Breast epithelium (tissue), 4 donors: Measurements from ENCODE around the gene MCF2L2. TPM values are rescaled to one million over a fixed set of nuclear protein-coding genes. Genes with fewer than 3 reads are reported as not detected.
A peak's percentile ranks its signal among the peaks of the same experiment; 100 is the strongest.
"Not testable (repeated sequence)": the region's sequence is repeated elsewhere in the genome, so short reads cannot be mapped to it uniquely, and the experiment has no call there.

Source experiments
- DNase-seq, 2 donors: peaks; one replicate each; pipeline ENCODE4 v3.0.0-alpha.2; 2019; ENCODE audit warnings: low spot score in 2 of 2
- H3K27ac ChIP-seq, 2 donors: fragments of 200-600 bp; sonication (generic) in 1 of 2; one replicate each; pipeline ENCODE4 v1.5.1; 2016 to 2019; ENCODE audit warnings: mild to moderate bottlenecking in 1 of 2
- H3K27me3 ChIP-seq, 2 donors: fragments of 200-600 bp; sonication (generic) in 1 of 2; one replicate each; pipeline versions ENCODE4 v1.5.1 to v1.6.0; 2017 to 2019; ENCODE audit warnings: control low read depth in 1 of 2, mild to moderate bottlenecking in 1 of 2
- H3K36me3 ChIP-seq: fragments of 200-600 bp; one replicate; pipeline ENCODE4 v1.5.1; 2019
- H3K4me1 ChIP-seq, 2 donors: fragments of 200-600 bp; sonication (generic); one replicate each; pipeline ENCODE4 v1.5.1; 2016 to 2019; ENCODE audit warnings: control low read depth in 1 of 2
- H3K4me3 ChIP-seq, 3 donors: fragments of 200-600 bp; sonication (generic); 1 replicate in 2 of 3; 2 replicates in 1 of 3; pipeline ENCODE4 v1.5.1; 2016 to 2019; ENCODE audit warnings: mild to moderate bottlenecking in 3 of 3, moderate library complexity in 2 of 3
- H3K9me3 ChIP-seq, 2 donors: fragments of 200-600 bp; sonication (generic) in 1 of 2; one replicate each; pipeline ENCODE4 v1.5.1; 2016 to 2019; ENCODE audit warnings: control low read depth in 1 of 2
- CTCF ChIP-seq, 3 donors: fragments of 450-650 bp; IDR thresholded peaks; one replicate each; pipeline ENCODE4 v1.5.1; 2016 to 2017; ENCODE audit warnings: antibody characterized with exemption in 3 of 3, mild to moderate bottlenecking in 3 of 3, moderate library complexity in 3 of 3
- POLR2A ChIP-seq: fragments of 450-650 bp; IDR thresholded peaks from one replicate; pipeline ENCODE4 v1.6.1; 2016; ENCODE audit warnings: antibody characterized with exemption, mild to moderate bottlenecking, moderate library complexity
- POLR2AphosphoS5 ChIP-seq, 3 donors: sonication (generic); formaldehyde crosslinking; IDR thresholded peaks; one replicate each; pipeline ENCODE4 v1.6.1; 2017; ENCODE audit warnings: antibody characterized with exemption in 3 of 3
- intact Hi-C: fragments of 100-400 bp; cut with DNase I; formaldehyde crosslinking; loops from one replicate; pipeline ENCODE4 v1.15.1; 2023; ENCODE audit warnings: low total_unique reads
- total RNA-seq, 3 donors: library from RNA; depleted of rRNA; stranded (reverse); fragments of >200 nt; gene quantifications; one replicate each; pipeline ENCODE4 v1.1.0, GENCODE V29; 2016

Gene MCF2L2
- total RNA-seq, 3 donors from 2014 or later, result 0.64 to 1.5 (median 1.3) TPM

DNA sequence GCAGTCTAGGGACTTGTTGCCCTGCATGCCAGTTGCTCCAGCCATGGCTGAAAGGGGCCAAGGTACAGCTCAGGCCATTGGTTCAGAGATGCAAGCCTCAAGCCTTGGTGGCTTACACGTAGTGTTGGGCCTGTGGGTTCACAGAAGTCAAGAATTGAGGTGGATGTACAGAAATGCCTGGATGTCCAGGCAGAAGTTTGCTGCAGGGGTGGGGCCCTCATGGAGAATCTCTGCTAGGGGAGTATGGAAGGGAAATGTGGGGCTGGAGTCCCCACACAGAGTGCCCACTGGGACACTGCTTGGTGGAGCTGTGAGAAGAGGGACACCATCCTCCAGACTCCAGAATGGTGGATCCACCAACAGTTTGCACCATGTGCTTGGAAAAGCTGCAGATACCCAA, 186.0 kb downstream of the MCF2L2 start:
- intact Hi-C loops, result no loop called here

DNA sequence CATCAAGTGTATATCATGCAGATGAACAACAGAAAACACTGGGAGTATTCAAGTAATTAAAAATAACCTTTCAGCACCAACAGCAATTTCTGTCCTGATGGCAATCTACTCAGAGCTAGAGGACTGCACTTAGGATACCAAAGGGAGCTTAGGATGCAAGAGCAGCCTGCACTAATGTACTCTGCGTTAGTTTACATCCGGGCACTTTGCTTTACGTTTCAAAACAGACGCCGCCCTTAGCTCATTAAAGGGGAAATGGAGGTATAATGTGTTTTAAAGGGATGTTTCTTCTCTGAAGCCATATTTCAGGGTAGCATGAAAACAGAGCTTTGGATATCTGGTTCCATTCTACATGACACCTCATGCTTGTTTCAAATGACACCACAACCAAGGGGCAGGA, 189.4 kb downstream of the MCF2L2 start:
- peaks cover 11 to 13% of the 10 kb centered on the region in 2 donors for H3K9me3 ChIP-seq
- H3K4me3 ChIP-seq, result no peak overlapping the region
- no peaks in the 10 kb centered on the region for H3K27me3 ChIP-seq
- no peak overlapping the region for H3K27ac ChIP-seq
- no peaks in the 10 kb centered on the region for H3K36me3 ChIP-seq
- no peak for TF ChIP-seq POLR2AphosphoS5 (IDR thresholded peaks at IDR 0.05)
- no peak for TF ChIP-seq POLR2A
- TF ChIP-seq CTCF (IDR thresholded peaks at IDR 0.05), result no peak
- H3K4me1 ChIP-seq, result no peaks in the 10 kb centered on the region
- DNase-seq, result no peak
- intact Hi-C loops, result no loop called here

More for the DNA sequence above, 186.0 kb downstream of the MCF2L2 start:
- H3K9me3 ChIP-seq, result peaks cover 11 to 13% of the 10 kb centered on the region in 2 donors
- DNase-seq, result no peak
- no peak overlapping the region for H3K27ac ChIP-seq
- H3K4me3 ChIP-seq, result no peak overlapping the region
- no peaks in the 10 kb centered on the region for H3K36me3 ChIP-seq
- no peaks in the 10 kb centered on the region for H3K27me3 ChIP-seq
- TF ChIP-seq POLR2A (no peak), POLR2AphosphoS5 (IDR thresholded peaks at IDR 0.05) (no peak), CTCF (IDR thresholded peaks at IDR 0.05) (no peak)
- H3K4me1 ChIP-seq, result no peaks in the 10 kb centered on the region

DNA sequence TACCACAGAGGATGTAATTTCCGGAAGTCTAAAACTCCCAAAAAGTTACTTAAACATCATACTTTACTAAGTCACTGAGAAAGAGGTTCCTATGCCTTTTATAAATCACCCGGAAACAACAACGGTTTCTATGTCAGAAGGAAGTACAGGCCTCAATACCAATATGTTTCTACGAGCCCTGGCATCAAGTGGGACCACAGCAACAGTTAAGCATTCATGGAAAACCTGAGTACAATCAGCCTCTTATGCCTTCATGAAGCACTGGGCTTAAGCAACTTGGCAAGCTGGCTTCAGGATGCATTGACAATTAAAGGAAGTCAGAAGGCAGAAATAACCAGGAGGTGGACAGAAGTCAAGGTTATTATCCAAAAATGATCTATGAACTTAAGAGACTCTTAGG, 194.5 kb downstream of the MCF2L2 start:
- no peaks in the 10 kb centered on the region for H3K4me1 ChIP-seq
- peak in 1 of 2 donors; percentile 41 for DNase-seq
- H3K27ac ChIP-seq, result peak overlapping the region in 1 of 2 donors; percentile 54
- H3K4me3 ChIP-seq, result no peak overlapping the region
- H3K9me3 ChIP-seq, result no peaks in the 10 kb centered on the region
- H3K36me3 ChIP-seq, result no peaks in the 10 kb centered on the region
- TF ChIP-seq CTCF (IDR thresholded peaks at IDR 0.05) (no peak), POLR2A (no peak), POLR2AphosphoS5 (IDR thresholded peaks at IDR 0.05) (no peak)
- intact Hi-C loops, result no loop called here
- H3K27me3 ChIP-seq, result no peaks in the 10 kb centered on the region

GRCh38 chr3:183230826-183231225, 197.6 kb downstream of the MCF2L2 start:
- H3K4me1 ChIP-seq, result no peaks in the 10 kb centered on the region
- H3K27me3 ChIP-seq, result no peaks in the 10 kb centered on the region
- intact Hi-C loops, result no loop called here
- H3K36me3 ChIP-seq, result no peaks in the 10 kb centered on the region
- H3K27ac ChIP-seq, result no peak overlapping the region
- TF ChIP-seq POLR2AphosphoS5 (IDR thresholded peaks at IDR 0.05), result no peak
- TF ChIP-seq CTCF (IDR thresholded peaks at IDR 0.05), result no peak
- TF ChIP-seq POLR2A, result no peak
- H3K4me3 ChIP-seq, result no peak overlapping the region
- DNase-seq, result no peak
- no peaks in the 10 kb centered on the region for H3K9me3 ChIP-seq

DNA sequence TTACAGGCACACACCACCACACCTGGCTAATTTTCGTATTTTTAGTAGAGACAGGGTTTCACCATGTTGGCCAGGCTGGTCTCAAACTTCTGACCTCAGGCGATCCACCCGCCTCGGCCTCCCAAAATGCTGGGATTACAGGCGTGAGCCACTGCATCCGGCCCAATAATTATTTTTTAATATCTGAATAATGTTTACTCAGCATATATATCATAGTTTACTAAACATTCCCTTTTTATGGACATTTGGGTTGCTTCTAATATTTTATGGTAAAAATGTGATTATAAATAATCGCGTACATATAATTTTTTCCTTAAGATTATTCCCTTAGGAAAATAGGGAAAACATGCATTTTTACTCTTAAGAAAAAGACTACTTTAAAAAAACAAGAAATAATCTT, 198.2 kb downstream of the MCF2L2 start:
- H3K4me3 ChIP-seq, DNase-seq, H3K9me3 ChIP-seq, H3K27me3 ChIP-seq, H3K27ac ChIP-seq, H3K36me3 ChIP-seq, H3K4me1 ChIP-seq, intact Hi-C loops: not testable (repeated sequence)

GRCh38 chr3:183229178-183229577, 199.2 kb downstream of the MCF2L2 start:
- no peak overlapping the region for H3K4me3 ChIP-seq
- no peak for DNase-seq
- intact Hi-C loops, result no loop called here

More at GRCh38 chr3:183229178-183229577, 199.2 kb downstream of the MCF2L2 start:
- H3K27me3 ChIP-seq, result no peaks in the 10 kb centered on the region
- no peaks in the 10 kb centered on the region for H3K36me3 ChIP-seq
- H3K9me3 ChIP-seq, result no peaks in the 10 kb centered on the region
- H3K27ac ChIP-seq, result no peak overlapping the region
- H3K4me1 ChIP-seq, result no peaks in the 10 kb centered on the region
- TF ChIP-seq POLR2AphosphoS5 (IDR thresholded peaks at IDR 0.05) (no peak), POLR2A (no peak), CTCF (IDR thresholded peaks at IDR 0.05) (no peak)
